CD4-positive, alpha-beta T cell treated with Interleukin-4 for 1 hour (primary cell): ENCODE results near the gene ATP11A.

ENCODE experiments used
- DNase-seq, 2 donors: peaks; one replicate each; pipeline ENCODE4 v3.0.0-alpha.2; 2020 to 2022

Gene ATP11A

GRCh38 chr13:112762690-112763080 is 72.8 kb downstream of the ATP11A start:
- DNase-seq, result no peak

GRCh38 chr13:112764028-112764427 is 74.2 kb downstream of the ATP11A start:
- DNase-seq, result no peak

- DNase-seq, result no peak
Observed at GRCh38 chr13:112764864-112765561, 75.2 kb downstream of the ATP11A start.

- no peak for DNase-seq
Observed at GRCh38 chr13:112765731-112766130, 75.9 kb downstream of the ATP11A start.

- DNase-seq, result no peak
Observed at GRCh38 chr13:112766336-112766735, 76.5 kb downstream of the ATP11A start.

- DNase-seq, result peak; percentile 16 to 51
Observed at GRCh38 chr13:112767506-112768471, 78.0 kb downstream of the ATP11A start.

GRCh38 chr13:112768795-112769481 is 79.1 kb downstream of the ATP11A start:
- peak in 1 of 2 donors; percentile 30 for DNase-seq

GRCh38 chr13:112769615-112770014 is 79.8 kb downstream of the ATP11A start:
- DNase-seq, result no peak

- DNase-seq, result no peak
Observed at GRCh38 chr13:112770504-112770903, 80.7 kb downstream of the ATP11A start.

GRCh38 chr13:112771139-112771876 is 81.5 kb downstream of the ATP11A start:
- DNase-seq, result no peak

- no peak for DNase-seq
Observed at GRCh38 chr13:112771877-112772538, 82.2 kb downstream of the ATP11A start.

GRCh38 chr13:112772539-112772909 is 82.7 kb downstream of the ATP11A start:
- no peak for DNase-seq

GRCh38 chr13:112772929-112773328 is 83.1 kb downstream of the ATP11A start:
- DNase-seq, result no peak

GRCh38 chr13:112773601-112774447 is 84.0 kb downstream of the ATP11A start:
- DNase-seq, result no peak

- no peak for DNase-seq
Observed at GRCh38 chr13:112774448-112774792, 84.6 kb downstream of the ATP11A start.

- no peak for DNase-seq
Observed at GRCh38 chr13:112774829-112775565, 85.2 kb downstream of the ATP11A start.

GRCh38 chr13:112775791-112776279 is 86.0 kb downstream of the ATP11A start:
- DNase-seq, result no peak

- DNase-seq, result no peak
Observed at GRCh38 chr13:112776354-112776753, 86.5 kb downstream of the ATP11A start.

GRCh38 chr13:112776971-112777370 is 87.1 kb downstream of the ATP11A start:
- DNase-seq, result no peak
